HepG2 (cell line): ENCODE data around the gene ALG3. TPM values are rescaled to one million over a fixed set of nuclear protein-coding genes. Genes with fewer than 3 reads are reported as not detected.

Experiments
- ATAC-seq: fragments of 200-7000 bp; cut with Tn5 transposase; 3 replicates; pipeline ENCODE4 v1.9.1; 2020; ENCODE audit warnings: mild to moderate bottlenecking, moderate library complexity
- BruUV-seq: library from RNA; stranded (reverse); fragments of 400-500 nt; replicated peaks from 2 replicates; lab custom pipeline; 2021; lab: Mats Ljungman, UMichigan
- CTCF ChIA-PET: fragments of 300-600 bp; formaldehyde crosslinking; extraction: SDS; loops from one replicate; lab custom pipeline; 2021; ENCODE audit warnings: low total read pairs, inconsistent platforms, low intra/inter-chr PET ratio; lab: Yijun Ruan, JAX
- POLR2A ChIA-PET: fragments of 350-600 bp; sonication (Branson Sonifier 250); formaldehyde crosslinking; loops from one replicate; lab custom pipeline; 2020; ENCODE audit warnings: antibody characterized with exemption, inconsistent platforms; lab: Yijun Ruan, JAX
- DNase-seq: peaks from one replicate; pipeline ENCODE4 v3.0.0-alpha.2; 2015; ENCODE audit warnings: low spot score
- FAIRE-seq: peaks from 3 replicates; lab custom pipeline; 2011; peaks lifted over from hg19 to GRCh38; lab: Jason Lieb, UNC
- H2AFZ ChIP-seq: one replicate; pipeline ENCODE4 v1.6.1; 2011; ENCODE audit warnings: low read length, inconsistent platforms
- H3K27ac ChIP-seq: fragments of 300-600 bp; 3 replicates; pipeline ENCODE4 v1.8.0; 2011; ENCODE audit warnings: mixed run types, mild to moderate bottlenecking, mixed read lengths, low read length, inconsistent platforms; ENCODE audit not compliant: insufficient read depth; ENCODE audit errors: extremely low read length
- H3K27me3 ChIP-seq, 2 experiments: fragments of 200-600 bp in 1 of 2; 2 replicates in 1 of 2; 3 replicates in 1 of 2; pipeline versions ENCODE4 v1.6.0 to v1.8.0; 2011; ENCODE audit warnings: low read length in 2 of 2, mild to moderate bottlenecking in 2 of 2, moderate library complexity in 2 of 2, inconsistent platforms in 1 of 2; ENCODE audit not compliant: insufficient read depth in 2 of 2, control insufficient read depth in 1 of 2
- H3K36me3 ChIP-seq, 2 experiments: fragments of 200-600 bp in 1 of 2; replicated peaks in 1 of 2; 2 replicates in 1 of 2; 3 replicates in 1 of 2; pipeline versions ENCODE4 v1.5.1 to v1.8.0; 2011; ENCODE audit warnings: low read length in 2 of 2, inconsistent platforms in 1 of 2; ENCODE audit not compliant: insufficient read depth in 2 of 2, control insufficient read depth in 1 of 2
- H3K4me1 ChIP-seq: 2 replicates; pipeline ENCODE4 v1.5.1; 2012; ENCODE audit warnings: low read length, inconsistent platforms; ENCODE audit not compliant: insufficient read depth
- H3K4me2 ChIP-seq: 2 replicates; pipeline ENCODE4 v1.6.0; 2011; ENCODE audit warnings: low read depth, low read length, inconsistent platforms
- H3K4me3 ChIP-seq, 3 experiments: fragments of 200-600 bp in 1 of 3; sonication (generic), shearing (Covaris generic) in 1 of 3; replicated peaks in 1 of 3; 2 replicates each; pipeline ENCODE4 v1.5.1; 2011 to 2016; ENCODE audit warnings: low read length in 3 of 3, inconsistent platforms in 2 of 3, low read depth in 2 of 3, mild to moderate bottlenecking in 2 of 3, control low read depth in 1 of 3, mixed read lengths in 1 of 3; ENCODE audit not compliant: insufficient read depth in 1 of 3
- H3K79me2 ChIP-seq: one replicate; pipeline ENCODE4 v1.6.1; 2011; ENCODE audit warnings: low read length, inconsistent platforms; ENCODE audit not compliant: insufficient read depth
- H3K9ac ChIP-seq: 2 replicates; pipeline ENCODE4 v1.6.0; 2011; ENCODE audit warnings: mild to moderate bottlenecking, low read depth, low read length, inconsistent platforms; ENCODE audit not compliant: insufficient read depth
- H3K9me3 ChIP-seq: 2 replicates; pipeline ENCODE4 v1.5.1; 2012; ENCODE audit warnings: mild to moderate bottlenecking, low read length
- H4K20me1 ChIP-seq: 2 replicates; pipeline ENCODE4 v1.6.0; 2011; ENCODE audit warnings: inconsistent platforms, mild to moderate bottlenecking, low read length, moderate library complexity; ENCODE audit not compliant: insufficient read depth
- NPAS2 ChIP-seq: sonication (generic); formaldehyde crosslinking; IDR thresholded peaks from 2 replicates; pipeline ENCODE4 v1.8.0; 2022; ENCODE audit warnings: mild to moderate bottlenecking, missing genetic modification reagents, borderline replicate concordance
- TBX3 ChIP-seq: fragments of 450-650 bp; IDR thresholded peaks from 2 replicates; pipeline ENCODE4 v1.6.1; 2017; ENCODE audit warnings: antibody characterized with exemption, mild to moderate bottlenecking, inconsistent platforms, borderline replicate concordance
- WGBS: methylation state at CpG from one replicate; pipeline ENCODE4 v1.1.6; 2017; ENCODE audit warnings: low lambda C conversion rate; 5-methylcytosine and 5-hydroxymethylcytosine counted together
- in situ Hi-C: cut with HindIII; loops from 2 replicates; pipeline ENCODE4 v1.10.0; 2017; ENCODE audit warnings: low pct_unique_long_range_greater_than_20kb; ENCODE audit not compliant: extremely low pct_ligation_motif_present
- intact Hi-C: fragments of 100-400 bp; cut with micrococcal nuclease; formaldehyde crosslinking; loops from one replicate; pipeline ENCODE4 v1.10.0; 2022; ENCODE audit not compliant: unreplicated experiment
- polyA plus RNA-seq, 8 experiments: library from polyadenylated mRNA; depleted of rRNA in 3 of 8; stranded (reverse) in 7 of 8; unstranded in 1 of 8; fragments of >200 nt; fragmentation: Illumina TruSeq in 4 of 8; extraction: Trizol in 4 of 8; gene quantifications; 2 replicates each; pipeline versions ENCODE4 v1.2.1 to v1.2.3, GENCODE V29; 2011 to 2016; ENCODE audit warnings: low read depth in 4 of 8, missing spikeins in 1 of 8, mixed read lengths in 1 of 8; ENCODE audit not compliant: insufficient read depth in 1 of 8
- total RNA-seq, 5 experiments: library from RNA; depleted of rRNA; stranded (reverse); fragments of >200 nt; fragmentation: Illumina TruSeq; extraction: Trizol; gene quantifications; 2 replicates each; pipeline ENCODE4 v1.2.3, GENCODE V29; 2016; ENCODE audit warnings: low read depth in 1 of 5
- TF ChIP-seq, protein P1 (sequence below): sonication (generic); formaldehyde crosslinking; conservative IDR thresholded peaks from 2 replicates; pipeline ENCODE4 v1.4.0; 2020; ENCODE audit warnings: mild to moderate bottlenecking, missing genetic modification reagents, moderate library complexity
- TF ChIP-seq, protein P2 (sequence below): sonication (generic); formaldehyde crosslinking; IDR thresholded peaks from 2 replicates; pipeline ENCODE4 v1.5.0; 2020; ENCODE audit warnings: mild to moderate bottlenecking, missing genetic modification reagents, moderate library complexity

The ALG3 gene
- total and polyA plus RNA-seq, 2 of the 13 experiments (the other 11 are each of a cell fraction or from before 2014, with no cell fraction given) = 46.6 to 57.1 TPM

DNA sequence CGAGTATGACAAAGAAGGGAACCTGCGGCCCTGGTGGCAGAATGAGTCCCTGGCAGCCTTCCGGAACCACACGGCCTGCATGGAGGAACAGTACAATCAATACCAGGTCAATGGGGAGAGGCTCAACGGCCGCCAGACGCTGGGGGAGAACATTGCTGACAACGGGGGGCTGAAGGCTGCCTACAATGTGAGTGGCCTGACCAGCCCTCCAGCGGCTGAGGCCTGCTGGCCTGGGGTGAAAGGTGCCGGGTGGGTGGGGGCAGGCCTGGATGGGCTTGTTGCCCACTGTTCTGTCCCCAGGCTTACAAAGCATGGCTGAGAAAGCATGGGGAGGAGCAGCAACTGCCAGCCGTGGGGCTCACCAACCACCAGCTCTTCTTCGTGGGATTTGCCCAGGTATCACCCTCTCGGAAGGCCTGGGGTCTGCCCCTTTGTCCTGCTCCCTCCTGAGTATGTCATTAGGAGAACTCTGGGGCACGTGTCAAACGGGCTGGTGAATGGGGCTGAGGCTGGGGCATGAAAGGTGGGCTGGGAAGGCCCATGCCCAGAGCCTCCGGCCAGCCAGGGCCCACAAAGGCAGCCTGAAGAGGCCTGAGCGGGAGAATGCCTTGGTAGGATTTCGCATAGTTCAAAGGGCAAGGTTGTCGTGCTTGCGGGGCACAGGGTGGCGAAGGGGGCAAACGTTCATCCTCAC lies 42.4 kb upstream of the ALG3 start (continued):
- TF ChIP-seq, protein P1, sequence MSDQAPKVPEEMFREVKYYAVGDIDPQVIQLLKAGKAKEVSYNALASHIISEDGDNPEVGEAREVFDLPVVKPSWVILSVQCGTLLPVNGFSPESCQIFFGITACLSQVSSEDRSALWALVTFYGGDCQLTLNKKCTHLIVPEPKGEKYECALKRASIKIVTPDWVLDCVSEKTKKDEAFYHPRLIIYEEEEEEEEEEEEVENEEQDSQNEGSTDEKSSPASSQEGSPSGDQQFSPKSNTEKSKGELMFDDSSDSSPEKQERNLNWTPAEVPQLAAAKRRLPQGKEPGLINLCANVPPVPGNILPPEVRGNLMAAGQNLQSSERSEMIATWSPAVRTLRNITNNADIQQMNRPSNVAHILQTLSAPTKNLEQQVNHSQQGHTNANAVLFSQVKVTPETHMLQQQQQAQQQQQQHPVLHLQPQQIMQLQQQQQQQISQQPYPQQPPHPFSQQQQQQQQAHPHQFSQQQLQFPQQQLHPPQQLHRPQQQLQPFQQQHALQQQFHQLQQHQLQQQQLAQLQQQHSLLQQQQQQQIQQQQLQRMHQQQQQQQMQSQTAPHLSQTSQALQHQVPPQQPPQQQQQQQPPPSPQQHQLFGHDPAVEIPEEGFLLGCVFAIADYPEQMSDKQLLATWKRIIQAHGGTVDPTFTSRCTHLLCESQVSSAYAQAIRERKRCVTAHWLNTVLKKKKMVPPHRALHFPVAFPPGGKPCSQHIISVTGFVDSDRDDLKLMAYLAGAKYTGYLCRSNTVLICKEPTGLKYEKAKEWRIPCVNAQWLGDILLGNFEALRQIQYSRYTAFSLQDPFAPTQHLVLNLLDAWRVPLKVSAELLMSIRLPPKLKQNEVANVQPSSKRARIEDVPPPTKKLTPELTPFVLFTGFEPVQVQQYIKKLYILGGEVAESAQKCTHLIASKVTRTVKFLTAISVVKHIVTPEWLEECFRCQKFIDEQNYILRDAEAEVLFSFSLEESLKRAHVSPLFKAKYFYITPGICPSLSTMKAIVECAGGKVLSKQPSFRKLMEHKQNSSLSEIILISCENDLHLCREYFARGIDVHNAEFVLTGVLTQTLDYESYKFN (CRISPR knock-in tag) = peak; percentile 36; the same call in 1 of the 2 replicates
- TF ChIP-seq, all 625 proteins: peak for 11

DNA sequence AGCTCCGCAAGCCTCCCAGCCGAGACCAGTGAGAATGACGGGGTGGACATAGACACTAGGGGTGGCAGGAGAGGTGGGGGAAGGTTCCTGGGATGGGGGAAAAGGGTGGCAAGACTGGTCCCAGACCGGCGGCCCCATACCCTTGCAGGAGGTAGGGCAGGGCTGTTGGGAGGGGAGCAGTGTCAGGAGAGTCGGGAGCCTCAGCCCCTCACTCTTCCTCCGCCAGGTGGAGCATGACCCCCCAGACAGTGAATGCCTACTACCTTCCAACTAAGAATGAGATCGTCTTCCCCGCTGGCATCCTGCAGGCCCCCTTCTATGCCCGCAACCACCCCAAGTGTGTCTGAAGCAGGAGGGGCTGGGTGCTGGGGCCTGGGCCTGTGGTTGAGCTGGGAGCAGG lies 41.6 kb upstream of the ALG3 start:
- H2AFZ ChIP-seq = no peak overlapping the region
- no peak for DNase-seq
- H4K20me1 ChIP-seq = no peaks in the 10 kb centered on the region
- peaks cover 3 to 21% of the 10 kb centered on the region in 2 experiments; a peak in 3 of 5 replicates for H3K27me3 ChIP-seq
- no peaks in the 10 kb centered on the region for H3K79me2 ChIP-seq
- no peak overlapping the region for H3K9ac ChIP-seq
- H3K27ac ChIP-seq = no peak overlapping the region
- no peak for FAIRE-seq
- no peaks in the 10 kb centered on the region for H3K9me3 ChIP-seq
- BruUV-seq = no TSS peak
- in situ Hi-C loops (no loop called here), intact Hi-C loops (loop anchor here (5.0 kb wide), 1 partner anchor 252 kb away; no protein-coding TSS in a partner anchor)
- 79% methylated on average over 6 of the region's 10 CpGs for WGBS
- peaks cover 52% of the 10 kb centered on the region for H3K4me1 ChIP-seq
- ChIA-PET POLR2A (no interaction called here), CTCF (interaction anchor here (1.6 kb wide), 1 partner anchor 63 kb away, joined by 3 read pairs; no protein-coding TSS in a partner anchor)
- TF ChIP-seq, protein P2, sequence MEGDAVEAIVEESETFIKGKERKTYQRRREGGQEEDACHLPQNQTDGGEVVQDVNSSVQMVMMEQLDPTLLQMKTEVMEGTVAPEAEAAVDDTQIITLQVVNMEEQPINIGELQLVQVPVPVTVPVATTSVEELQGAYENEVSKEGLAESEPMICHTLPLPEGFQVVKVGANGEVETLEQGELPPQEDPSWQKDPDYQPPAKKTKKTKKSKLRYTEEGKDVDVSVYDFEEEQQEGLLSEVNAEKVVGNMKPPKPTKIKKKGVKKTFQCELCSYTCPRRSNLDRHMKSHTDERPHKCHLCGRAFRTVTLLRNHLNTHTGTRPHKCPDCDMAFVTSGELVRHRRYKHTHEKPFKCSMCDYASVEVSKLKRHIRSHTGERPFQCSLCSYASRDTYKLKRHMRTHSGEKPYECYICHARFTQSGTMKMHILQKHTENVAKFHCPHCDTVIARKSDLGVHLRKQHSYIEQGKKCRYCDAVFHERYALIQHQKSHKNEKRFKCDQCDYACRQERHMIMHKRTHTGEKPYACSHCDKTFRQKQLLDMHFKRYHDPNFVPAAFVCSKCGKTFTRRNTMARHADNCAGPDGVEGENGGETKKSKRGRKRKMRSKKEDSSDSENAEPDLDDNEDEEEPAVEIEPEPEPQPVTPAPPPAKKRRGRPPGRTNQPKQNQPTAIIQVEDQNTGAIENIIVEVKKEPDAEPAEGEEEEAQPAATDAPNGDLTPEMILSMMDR (CRISPR knock-in tag) = peak; percentile 33; the same call in 1 of the 2 replicates
- no peak for TF ChIP-seq TBX3
- TF ChIP-seq NPAS2 (CRISPR knock-in tag) = no peak
- no peaks in the 10 kb centered on the region for H3K36me3 ChIP-seq
- H3K4me2 ChIP-seq = no peak overlapping the region
- peak; percentile 36 for ATAC-seq
- no peak overlapping the region for H3K4me3 ChIP-seq
